Measurements from ENCODE around the gene ZNF804B.

ZNF804B gene

GRCh38 chr7:88967432-88967831, 207.9 kb downstream of the ZNF804B start:
- DNase-seq (ENCODE audit: low read depth): no peak

DNA sequence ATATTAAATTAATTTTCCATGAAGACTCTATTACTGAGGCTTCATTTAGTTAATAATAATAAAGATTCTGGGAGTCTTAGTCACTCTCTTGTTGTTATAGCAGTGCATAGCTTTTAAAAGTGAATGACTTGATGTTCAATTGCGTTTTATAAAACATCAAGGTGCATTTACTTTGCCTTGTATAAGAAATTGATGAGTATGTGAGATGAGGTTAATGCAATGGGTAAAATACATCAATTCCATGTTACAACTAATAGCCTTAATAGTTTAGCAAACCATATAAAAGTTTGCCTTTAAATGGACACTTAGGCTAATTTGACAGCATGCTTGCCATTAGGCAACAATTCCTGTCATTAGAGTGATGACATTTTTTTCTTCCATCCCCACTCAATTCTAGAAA, 209.7 kb downstream of the ZNF804B start:
- DNase-seq (ENCODE audit: low read depth): no peak

DNA sequence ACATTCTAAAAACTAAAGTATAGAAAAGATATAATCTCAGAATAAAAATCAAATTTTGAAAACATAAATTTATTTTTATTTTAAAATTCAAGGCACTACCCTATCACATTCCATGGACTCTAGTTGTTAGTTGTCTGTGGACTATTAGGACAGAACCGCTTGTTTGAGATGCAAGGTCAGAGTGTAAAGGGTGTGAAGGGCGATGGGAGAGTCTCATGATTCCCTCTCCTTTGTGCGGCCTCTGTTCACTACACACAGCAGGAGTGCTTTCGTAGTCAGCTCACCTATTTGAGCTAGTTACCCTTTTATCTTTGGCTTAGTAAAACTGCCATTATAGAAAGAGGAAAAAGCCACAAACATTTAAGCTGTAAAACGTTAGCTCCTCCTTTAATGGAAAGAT, 225.8 kb downstream of the ZNF804B start:
- DNase-seq (ENCODE audit: low read depth): no peak

DNA sequence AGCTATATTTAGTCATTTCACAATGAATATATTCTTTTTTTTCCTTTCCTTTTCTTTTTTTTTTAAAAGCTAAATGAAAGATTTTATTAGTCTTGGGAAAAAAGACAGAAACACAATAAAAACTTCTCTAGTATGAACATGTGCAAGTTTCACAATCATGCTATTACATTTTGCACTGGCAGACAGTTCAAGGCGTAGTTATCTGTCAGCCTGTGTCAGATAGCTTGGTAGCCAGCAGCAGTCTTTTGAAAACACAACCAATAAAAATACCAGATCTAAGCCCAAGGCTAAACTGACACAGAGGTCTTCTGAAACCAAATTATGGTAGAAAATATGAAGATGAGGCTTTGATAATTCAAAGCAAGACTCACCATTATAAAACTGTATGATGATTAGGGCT, 241.8 kb downstream of the ZNF804B start:
- no peak for DNase-seq (ENCODE audit: low read depth)

GRCh38 chr7:89002981-89003956, 243.8 kb downstream of the ZNF804B start:
- DNase-seq (ENCODE audit: low read depth): no peak

DNA sequence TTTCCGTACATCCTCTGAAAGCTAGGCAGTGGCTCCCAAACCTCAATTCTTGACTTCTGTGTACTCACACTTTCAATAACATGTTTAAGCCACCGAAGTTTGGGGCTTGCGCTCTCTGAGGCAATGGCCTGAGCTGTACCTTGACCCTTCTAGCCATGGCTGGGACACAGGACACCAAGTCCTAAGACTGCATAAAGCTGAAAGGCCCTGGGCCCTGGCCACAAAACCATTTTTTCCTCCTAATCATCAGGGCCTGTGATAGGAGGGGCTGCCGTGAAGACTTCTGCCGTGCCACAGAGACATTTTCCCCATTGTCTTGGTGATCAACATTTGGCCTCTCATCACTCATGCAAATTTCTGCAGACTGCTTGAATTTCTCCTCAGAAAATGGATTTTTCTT, 252.5 kb downstream of the ZNF804B start:
- DNase-seq (ENCODE audit: low read depth): no peak

DNA sequence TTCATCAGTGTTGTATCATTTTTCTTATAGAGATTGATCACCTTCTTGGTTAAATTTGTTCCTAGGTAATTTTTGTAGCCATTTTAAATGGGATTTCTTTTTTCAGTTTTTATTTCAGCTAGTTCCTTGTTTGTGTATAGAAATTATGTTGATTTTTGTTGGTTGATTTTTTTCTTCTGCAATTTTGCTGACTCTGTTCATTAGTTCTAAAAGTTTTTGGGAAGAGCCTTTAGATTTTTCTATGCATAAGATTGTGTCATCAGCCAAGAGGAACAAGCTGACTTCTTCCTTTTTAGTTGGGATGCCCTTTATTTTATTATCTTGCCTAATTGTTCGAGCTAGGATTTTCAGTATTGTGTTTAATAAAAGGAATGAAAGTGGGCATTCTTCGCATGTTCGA, 258.2 kb downstream of the ZNF804B start:
- no peak for DNase-seq (ENCODE audit: low read depth)

GRCh38 chr7:89021741-89022140, 262.2 kb downstream of the ZNF804B start:
- no peak for DNase-seq (ENCODE audit: low read depth)

- DNase-seq (ENCODE audit: low read depth): no peak
These were observed 263.7 kb downstream of the ZNF804B start for GRCh38 chr7:89023206-89023605.

GRCh38 chr7:89023877-89024276, 264.4 kb downstream of the ZNF804B start:
- DNase-seq (ENCODE audit: low read depth): no peak

GRCh38 chr7:89027781-89028180, 268.3 kb downstream of the ZNF804B start:
- no peak for DNase-seq (ENCODE audit: low read depth)

DNA sequence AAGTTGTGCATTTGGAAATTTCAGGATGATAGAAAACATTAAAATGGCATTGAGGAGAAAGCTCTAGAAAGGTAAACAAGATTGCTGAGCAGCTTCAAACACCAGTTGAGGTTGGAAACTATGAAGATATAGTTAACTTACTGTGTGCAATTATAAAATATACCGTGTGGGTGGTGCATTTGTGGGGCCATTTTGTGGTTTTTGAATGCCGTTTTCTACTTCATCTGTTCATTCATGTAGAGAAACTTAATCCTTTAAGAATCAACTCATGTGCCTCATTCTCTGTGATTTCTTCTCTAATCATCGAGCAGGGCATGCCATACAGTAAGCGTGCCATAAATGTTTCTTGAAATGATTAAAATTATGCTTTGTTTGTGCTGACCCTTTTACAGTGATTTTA, 268.8 kb downstream of the ZNF804B start:
- DNase-seq (ENCODE audit: low read depth): no peak

DNA sequence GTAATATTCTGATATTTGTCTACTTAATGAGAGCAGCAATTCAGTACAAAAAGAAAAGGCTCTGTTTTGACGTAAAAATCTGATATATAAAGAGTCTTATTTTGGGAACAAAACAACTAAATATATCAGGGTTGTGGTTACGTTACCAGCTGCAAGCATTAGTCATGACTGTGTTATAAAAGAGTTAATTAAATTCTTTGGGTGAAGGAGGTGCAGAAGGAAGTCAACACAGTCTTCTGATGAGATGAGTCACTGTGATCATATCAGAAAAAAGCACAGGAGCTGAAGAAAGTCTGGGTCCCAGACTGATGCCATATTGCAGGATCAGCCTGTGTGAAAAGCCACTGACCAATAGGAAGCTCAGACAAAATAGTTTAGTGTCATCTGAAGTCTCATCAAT, 270.4 kb downstream of the ZNF804B start:
- DNase-seq (ENCODE audit: low read depth): no peak

- no peak for DNase-seq (ENCODE audit: low read depth)
These were observed 281.7 kb downstream of the ZNF804B start for GRCh38 chr7:89041240-89041639.

- no peak for DNase-seq (ENCODE audit: low read depth)
These were observed 283.4 kb downstream of the ZNF804B start for GRCh38 chr7:89042940-89043339.

- DNase-seq (ENCODE audit: low read depth): no peak
These were observed 289.5 kb downstream of the ZNF804B start for GRCh38 chr7:89049043-89049442.

GRCh38 chr7:89053130-89053529, 293.6 kb downstream of the ZNF804B start:
- DNase-seq (ENCODE audit: low read depth): no peak

DNA sequence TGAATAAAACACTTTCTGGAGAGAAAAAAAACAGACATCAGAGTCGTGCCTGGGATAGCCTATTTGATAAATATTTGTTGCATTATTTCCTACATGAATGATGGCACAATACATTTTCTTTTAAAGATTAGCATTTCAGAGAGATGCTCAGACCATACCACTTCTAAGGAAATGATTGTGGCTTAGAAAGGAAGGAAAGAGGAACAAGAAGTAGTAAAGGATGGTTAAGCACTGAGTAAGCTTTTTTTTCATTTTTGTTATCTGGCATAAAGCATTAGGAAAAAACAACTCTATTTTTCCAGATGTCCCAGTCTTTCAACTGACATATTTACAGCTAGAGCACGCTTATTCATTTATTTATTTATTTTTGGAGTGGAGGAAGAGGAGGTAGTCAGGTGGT, 294.9 kb downstream of the ZNF804B start:
- no peak for DNase-seq (ENCODE audit: low read depth)

GRCh38 chr7:89060234-89060633, 300.7 kb downstream of the ZNF804B start:
- DNase-seq (ENCODE audit: low read depth): no peak

- no peak for DNase-seq (ENCODE audit: low read depth)
These were observed 305.3 kb downstream of the ZNF804B start for GRCh38 chr7:89064831-89065230.

- no peak for DNase-seq (ENCODE audit: low read depth)
These were observed 307.5 kb downstream of the ZNF804B start for GRCh38 chr7:89067048-89067447.

- DNase-seq (ENCODE audit: low read depth): no peak
These were observed 312.6 kb downstream of the ZNF804B start for GRCh38 chr7:89072081-89072480.

DNA sequence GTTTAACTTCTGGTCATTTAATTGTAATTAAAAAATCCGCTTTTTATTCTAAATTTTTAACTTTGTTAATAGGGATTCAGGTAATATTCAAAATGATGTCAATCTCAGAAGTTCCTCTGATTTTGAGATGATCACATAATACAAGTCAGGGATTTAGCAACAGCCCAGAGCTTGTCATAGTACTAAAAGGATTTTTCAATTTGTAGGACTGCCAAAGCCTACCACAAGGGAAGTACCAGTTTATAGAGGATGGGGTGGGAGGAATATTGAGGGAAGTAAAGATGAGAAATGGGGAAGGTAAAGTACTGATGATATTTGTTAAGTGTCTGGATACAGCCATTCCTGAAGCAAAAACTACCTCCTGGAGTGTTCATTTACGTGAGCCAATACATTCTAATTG, 314.3 kb downstream of the ZNF804B start:
- no peak for DNase-seq (ENCODE audit: low read depth)

DNA sequence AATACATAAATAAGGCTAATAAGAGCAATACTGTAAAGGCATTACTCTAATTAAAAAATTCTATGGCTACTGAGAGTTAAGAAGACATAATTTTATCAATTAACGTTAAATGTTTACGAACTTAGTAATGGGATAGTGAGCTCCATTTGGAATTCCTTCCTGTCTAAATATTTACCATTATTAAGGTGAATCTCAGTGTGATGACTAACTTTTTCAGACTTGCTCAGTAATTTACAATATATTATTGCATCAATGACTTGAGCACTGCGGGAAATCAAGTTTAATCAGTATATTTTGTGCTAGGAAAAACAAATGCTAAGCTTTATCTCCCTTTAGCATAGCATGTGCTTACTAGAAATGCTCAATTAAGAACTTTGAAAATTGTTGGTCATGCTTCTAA, 318.5 kb downstream of the ZNF804B start:
- DNase-seq (ENCODE audit: low read depth): no peak
